ENCODE measurements around the gene FMNL3.

The FMNL3 gene

GRCh38 chr12:49588721-49589516, 118.3 kb downstream of the FMNL3 start:
- ATAC-seq = no peak

DNA sequence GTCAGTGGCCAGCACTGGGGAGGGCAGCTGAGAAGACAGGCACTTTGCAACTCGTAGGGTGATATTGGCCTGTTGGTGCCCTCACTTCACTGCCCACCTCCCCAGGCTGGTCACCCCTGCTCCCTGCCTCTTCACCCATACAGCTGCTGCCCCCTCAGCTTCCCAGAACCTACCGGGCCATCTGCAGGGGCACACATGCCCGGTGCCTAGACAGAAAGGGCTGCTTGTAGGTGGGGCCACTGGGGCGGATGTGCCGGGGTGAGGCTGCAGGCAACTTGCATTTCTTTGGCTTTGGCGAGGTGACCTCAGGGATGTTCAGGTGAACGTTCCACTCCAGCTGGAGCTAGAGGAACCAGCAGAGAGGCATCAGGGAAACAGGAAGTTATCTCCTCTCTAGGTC, 118.9 kb downstream of the FMNL3 start:
- no peak for ATAC-seq

GRCh38 chr12:49587174-49587908, 119.9 kb downstream of the FMNL3 start:
- no peak for ATAC-seq

All from activated CD4-positive, CD25-positive, alpha-beta regulatory T cell treated with anti-CD3 and anti-CD28 coated beads, Interleukin-2, amount 50 U/mL, for 24 hours (primary cell).